Testis (tissue), 2 donors: Measurements from ENCODE around the gene ALOXE3.

Source experiments
- CTCF ChIP-seq, 3 experiments: fragments of 450-650 bp in 2 of 3; fragments of 200-600 bp in 1 of 3; sonication (generic) in 1 of 3; IDR thresholded peaks; one replicate each; pipeline ENCODE4 v1.5.1; 2016 to 2019; ENCODE audit warnings: antibody characterized with exemption in 3 of 3, mild to moderate bottlenecking in 2 of 3, moderate library complexity in 1 of 3
- POLR2A ChIP-seq: fragments of 450-650 bp; IDR thresholded peaks from one replicate; pipeline ENCODE4 v1.6.1; 2017; ENCODE audit warnings: antibody characterized with exemption, mild to moderate bottlenecking, moderate library complexity

GRCh38 chr17:8117367-8117979 lies 841 bp downstream of the ALOXE3 start:
- no peak for TF ChIP-seq CTCF (IDR thresholded peaks at IDR 0.05)
- no peak for TF ChIP-seq POLR2A
